DND-41 (cell line): ENCODE measurements around the gene SGTA.

Experiments used
- ATAC-seq: fragments of 200-7000 bp; cut with Tn5 transposase; 3 replicates; pipeline ENCODE4 v1.9.1; 2021; ENCODE audit warnings: low read depth; ENCODE audit not compliant: insufficient read depth
- DNase-seq: peaks from one replicate; pipeline ENCODE4 v3.0.0-alpha.2; 2020
- H2AFZ ChIP-seq: 2 replicates; pipeline ENCODE4 v1.6.0; 2012; ENCODE audit warnings: low read depth, low read length
- H3K27ac ChIP-seq: 2 replicates; pipeline ENCODE4 v1.5.1; 2012; ENCODE audit warnings: low read length, inconsistent platforms
- H3K27me3 ChIP-seq: fragments of 200-600 bp; sonication (generic); 2 replicates; pipeline ENCODE4 v1.6.0; 2012; ENCODE audit warnings: low read length, mild to moderate bottlenecking, inconsistent platforms; ENCODE audit not compliant: insufficient read depth, poor library complexity
- H3K36me3 ChIP-seq: 2 replicates; pipeline ENCODE4 v1.5.1; 2012; ENCODE audit warnings: low read length, inconsistent platforms; ENCODE audit not compliant: insufficient read depth
- H3K4me1 ChIP-seq: 2 replicates; pipeline ENCODE4 v1.5.1; 2012; ENCODE audit warnings: mild to moderate bottlenecking, low read length; ENCODE audit not compliant: insufficient read depth
- H3K4me2 ChIP-seq: 2 replicates; pipeline ENCODE4 v1.6.0; 2012; ENCODE audit warnings: mild to moderate bottlenecking, moderate library complexity, low read length, inconsistent platforms; ENCODE audit not compliant: insufficient read depth
- H3K4me3 ChIP-seq, 2 experiments: fragments of 200-600 bp in 1 of 2; shearing (Covaris generic) in 1 of 2; 2 replicates each; pipeline ENCODE4 v1.5.1; 2012 to 2016; ENCODE audit warnings: inconsistent platforms in 2 of 2, low read length in 2 of 2, mild to moderate bottlenecking in 2 of 2, low read depth in 1 of 2, moderate library complexity in 1 of 2
- H3K79me2 ChIP-seq: 2 replicates; pipeline ENCODE4 v1.6.0; 2012; ENCODE audit warnings: low read length, inconsistent platforms; ENCODE audit not compliant: insufficient read depth
- H3K9ac ChIP-seq: 2 replicates; pipeline ENCODE4 v1.6.0; 2012; ENCODE audit warnings: low read depth, mild to moderate bottlenecking, inconsistent platforms, low read length, moderate library complexity
- H3K9me3 ChIP-seq: 2 replicates; pipeline ENCODE4 v1.5.1; 2012; ENCODE audit warnings: low read length, moderate library complexity, mild to moderate bottlenecking, inconsistent platforms; ENCODE audit not compliant: insufficient read depth, severe bottlenecking
- H4K20me1 ChIP-seq: 2 replicates; pipeline ENCODE4 v1.6.0; 2012; ENCODE audit warnings: low read length; ENCODE audit not compliant: insufficient read depth
- CTCF ChIP-seq: IDR thresholded peaks from 2 replicates; pipeline ENCODE4 v1.5.1; 2012; ENCODE audit warnings: borderline replicate concordance, low read length, moderate library complexity, mild to moderate bottlenecking; ENCODE audit not compliant: poor library complexity, severe bottlenecking; ENCODE audit errors: extremely low read depth
- EZH2 ChIP-seq: IDR thresholded peaks from 3 replicates; pipeline ENCODE4 v1.6.1; 2012; ENCODE audit warnings: borderline replicate concordance, low read depth, mild to moderate bottlenecking, moderate library complexity, low read length, inconsistent platforms; ENCODE audit not compliant: severe bottlenecking

The SGTA gene

GRCh38 chr19:2803486-2804155, 20.5 kb upstream of the SGTA start:
- Histone ChIP-seq H2AFZ (no peak overlapping the region), H3K9ac (no peak overlapping the region), H4K20me1 (peaks cover 36% of the 10 kb centered on the region), H3K4me2 (no peak overlapping the region), H3K27me3 (no peaks in the 10 kb centered on the region), H3K4me1 (no peaks in the 10 kb centered on the region), H3K79me2 (peaks cover 8% of the 10 kb centered on the region; the same call in 1 of the 2 replicates), H3K4me3 (no peak overlapping the region), H3K9me3 (no peaks in the 10 kb centered on the region), H3K27ac (no peak overlapping the region), H3K36me3 (peaks cover 93% of the 10 kb centered on the region)
- DNase-seq, result no peak
- ATAC-seq, result no peak
- TF ChIP-seq EZH2, result no peak
- no peak for TF ChIP-seq CTCF

GRCh38 chr19:2802826-2803225, 19.8 kb upstream of the SGTA start:
- Histone ChIP-seq H4K20me1 (peaks cover 38% of the 10 kb centered on the region), H3K36me3 (peaks cover 92% of the 10 kb centered on the region), H3K4me3 (no peak overlapping the region), H2AFZ (no peak overlapping the region), H3K4me2 (no peak overlapping the region), H3K9me3 (no peaks in the 10 kb centered on the region), H3K4me1 (no peaks in the 10 kb centered on the region), H3K79me2 (peaks cover 8% of the 10 kb centered on the region; the same call in 1 of the 2 replicates), H3K27me3 (no peaks in the 10 kb centered on the region), H3K27ac (no peak overlapping the region), H3K9ac (no peak overlapping the region)
- ATAC-seq (no peak), DNase-seq (no peak)
- TF ChIP-seq EZH2, result no peak
- TF ChIP-seq CTCF, result no peak

DNA sequence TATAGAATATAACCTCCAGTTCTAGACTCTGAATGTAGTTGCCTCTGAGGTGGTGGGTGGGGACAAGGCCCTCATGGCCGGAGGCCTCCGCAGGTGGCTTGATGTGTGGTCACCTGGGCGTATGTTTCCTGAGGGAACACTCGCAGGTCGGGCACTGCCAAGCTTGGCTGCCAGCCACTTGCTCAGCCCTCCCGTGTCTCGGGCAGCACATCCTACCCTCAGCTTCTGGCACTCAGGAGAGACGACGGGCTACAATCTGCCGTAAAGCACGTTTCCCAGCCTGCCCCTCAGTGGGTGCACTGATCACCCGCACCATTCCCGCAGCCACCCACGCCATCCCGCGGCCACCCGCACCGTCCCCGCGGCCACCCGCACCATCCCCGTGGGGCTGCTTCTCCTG, 17.4 kb upstream of the SGTA start:
- peaks cover 95% of the 10 kb centered on the region for H3K36me3 ChIP-seq
- H3K9me3 ChIP-seq, result no peaks in the 10 kb centered on the region
- no peak overlapping the region for H3K4me3 ChIP-seq
- peaks cover 36% of the 10 kb centered on the region for H4K20me1 ChIP-seq
- H3K27ac ChIP-seq, result no peak overlapping the region
- H3K79me2 ChIP-seq, result peaks cover 8% of the 10 kb centered on the region; the same call in 1 of the 2 replicates
- no peak for TF ChIP-seq EZH2
- no peak for TF ChIP-seq CTCF
- no peak overlapping the region for H3K4me2 ChIP-seq
- H3K9ac ChIP-seq, result no peak overlapping the region
- DNase-seq, result no peak
- no peak for ATAC-seq
- no peak overlapping the region for H2AFZ ChIP-seq
- no peaks in the 10 kb centered on the region for H3K4me1 ChIP-seq
- no peaks in the 10 kb centered on the region for H3K27me3 ChIP-seq
